Epithelial cell of proximal tubule (primary cell): ENCODE data around the gene JHY. TPM values are rescaled to one million over a fixed set of nuclear protein-coding genes. Genes with fewer than 3 reads are reported as not detected.
A peak's percentile ranks its signal among the peaks of the same experiment; 100 is the strongest.

Source experiments
- DNase-seq: peaks from one replicate; pipeline ENCODE4 v3.0.0-alpha.2; 2011; ENCODE audit warnings: low read depth
- H3K4me3 ChIP-seq: 2 replicates; pipeline ENCODE4 v1.5.1; 2011; ENCODE audit warnings: low read depth, mild to moderate bottlenecking, low read length
- total RNA-seq: library from RNA; depleted of rRNA; stranded (reverse); fragments of >200 nt; gene quantifications from 2 replicates; pipeline ENCODE4 v1.2.3, GENCODE V29; 2015
- TF ChIP-seq, protein P1 (sequence below): conservative IDR thresholded peaks from 2 replicates; pipeline ENCODE4 v1.5.1; 2012; ENCODE audit warnings: low read depth, mild to moderate bottlenecking, low read length

Gene JHY
- total RNA-seq, 1 donor from 2014 or later: 1.2 TPM

- TF ChIP-seq, protein P1, sequence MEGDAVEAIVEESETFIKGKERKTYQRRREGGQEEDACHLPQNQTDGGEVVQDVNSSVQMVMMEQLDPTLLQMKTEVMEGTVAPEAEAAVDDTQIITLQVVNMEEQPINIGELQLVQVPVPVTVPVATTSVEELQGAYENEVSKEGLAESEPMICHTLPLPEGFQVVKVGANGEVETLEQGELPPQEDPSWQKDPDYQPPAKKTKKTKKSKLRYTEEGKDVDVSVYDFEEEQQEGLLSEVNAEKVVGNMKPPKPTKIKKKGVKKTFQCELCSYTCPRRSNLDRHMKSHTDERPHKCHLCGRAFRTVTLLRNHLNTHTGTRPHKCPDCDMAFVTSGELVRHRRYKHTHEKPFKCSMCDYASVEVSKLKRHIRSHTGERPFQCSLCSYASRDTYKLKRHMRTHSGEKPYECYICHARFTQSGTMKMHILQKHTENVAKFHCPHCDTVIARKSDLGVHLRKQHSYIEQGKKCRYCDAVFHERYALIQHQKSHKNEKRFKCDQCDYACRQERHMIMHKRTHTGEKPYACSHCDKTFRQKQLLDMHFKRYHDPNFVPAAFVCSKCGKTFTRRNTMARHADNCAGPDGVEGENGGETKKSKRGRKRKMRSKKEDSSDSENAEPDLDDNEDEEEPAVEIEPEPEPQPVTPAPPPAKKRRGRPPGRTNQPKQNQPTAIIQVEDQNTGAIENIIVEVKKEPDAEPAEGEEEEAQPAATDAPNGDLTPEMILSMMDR: no peak
- no peak for DNase-seq
Observed at GRCh38 chr11:122984186-122985011, 101.8 kb downstream of the JHY start.

GRCh38 chr11:122995526-122995925, 113.0 kb downstream of the JHY start:
- no peak for DNase-seq
- H3K4me3 ChIP-seq: no peak overlapping the region
- TF ChIP-seq, protein P1: no peak

More at GRCh38 chr11:122984186-122985011, 101.8 kb downstream of the JHY start:
- peak overlapping the region; percentile 68 for H3K4me3 ChIP-seq

- TF ChIP-seq, protein P1: no peak
- no peak overlapping the region for H3K4me3 ChIP-seq
- DNase-seq: no peak
Observed at GRCh38 chr11:122998727-122999366, 116.3 kb downstream of the JHY start.

DNA sequence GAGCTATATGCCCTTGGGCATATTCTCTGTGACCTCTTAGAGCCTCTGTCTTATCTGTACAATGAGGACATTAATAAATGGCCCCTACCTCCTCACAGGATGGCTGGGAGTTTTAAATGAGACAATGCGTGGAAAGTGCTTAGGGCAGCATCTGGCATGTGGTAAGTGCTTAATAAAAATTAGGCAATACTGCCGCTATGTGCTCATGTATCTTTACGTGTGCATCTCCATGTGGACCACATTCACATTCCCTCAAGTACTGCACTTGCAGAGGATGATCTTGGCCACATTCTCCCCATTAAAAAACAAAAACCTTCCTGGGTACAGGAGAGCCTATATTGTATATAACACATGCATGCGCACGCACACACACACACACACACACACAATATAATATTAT, 118.2 kb downstream of the JHY start:
- H3K4me3 ChIP-seq: no peak overlapping the region
- TF ChIP-seq, protein P1: no peak
- DNase-seq: no peak

DNA sequence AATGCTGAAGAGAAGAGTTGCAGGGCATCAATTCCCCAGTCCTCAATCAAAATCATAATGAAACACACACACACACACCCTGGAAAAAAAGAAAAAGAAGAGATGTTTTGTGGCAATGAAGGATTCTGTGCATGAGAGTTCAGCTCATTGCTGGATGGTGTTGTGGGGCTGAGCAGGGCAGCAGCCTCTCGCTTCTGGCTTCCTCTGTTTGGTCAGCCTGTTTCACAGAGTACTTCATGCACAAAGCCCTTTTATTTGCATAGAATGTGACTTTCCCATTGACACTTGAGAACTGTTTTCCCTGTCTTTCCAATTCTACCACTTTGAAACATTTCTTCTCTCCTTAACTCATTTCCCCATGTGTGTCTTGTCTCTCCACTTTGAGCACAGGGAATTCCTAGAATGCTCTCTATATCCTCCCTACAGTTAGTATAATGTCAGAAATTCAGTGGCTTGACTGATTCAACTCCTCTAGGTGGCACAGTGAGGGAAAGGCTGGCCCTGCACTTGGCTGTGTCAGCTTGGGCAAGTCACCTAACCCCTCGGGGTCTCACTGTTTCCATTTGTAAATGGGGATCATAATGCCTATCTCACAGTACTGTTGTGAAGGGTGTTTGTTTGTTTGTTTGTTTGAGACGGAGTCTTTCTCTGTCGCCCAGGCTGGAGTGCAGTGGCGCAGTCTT, 124.4 kb downstream of the JHY start:
- no peak overlapping the region for H3K4me3 ChIP-seq
- TF ChIP-seq, protein P1: no peak
- no peak for DNase-seq

Other genes starting within 250 kb of the JHY start
- 64.6 and 67.6 TPM in 2 replicates for gene UBASH3B, start 227.0 kb upstream of the JHY start, total RNA-seq
- 0.14 TPM in 1 of 2 replicates, not detected in the other for gene CRTAM, start 44.3 kb upstream of the JHY start, total RNA-seq
- gene BSX, start 99.1 kb downstream of the JHY start, total RNA-seq: not detected in 2 replicates
- gene HSPA8, start 179.4 kb downstream of the JHY start, total RNA-seq: 1,872 and 3,297 TPM in 2 replicates